PC-9 (cell line): ENCODE results near the gene TCTN2.

ENCODE experiments used
- CTCF ChIP-seq: fragments of 200-600 bp; sonication (generic); conservative IDR thresholded peaks from 2 replicates; pipeline ENCODE4 v1.6.1; 2017; ENCODE audit warnings: mixed run types, antibody characterized with exemption, mild to moderate bottlenecking, moderate library complexity
- EZH2 ChIP-seq: fragments of 200-600 bp; sonication (generic); IDR thresholded peaks from 2 replicates; pipeline ENCODE4 v1.8.0; 2017; ENCODE audit warnings: antibody characterized with exemption, low read depth

- no peak for TF ChIP-seq EZH2
- TF ChIP-seq CTCF: no peak
These were observed 15.5 kb upstream of the TCTN2 start for GRCh38 chr12:123655420-123655819.
